ENCODE data around the gene SLCO1B1.
"Not testable (repeated sequence)": the region's sequence is repeated elsewhere in the genome, so short reads cannot be mapped to it uniquely, and the experiment has no call there.

SLCO1B1 gene

GRCh38 chr12:21130998-21131397 lies at the start of gene SLCO1B1:
SLCO1B1 (plus strand) TSS chr12:21131194; CDS start chr12:21141575, 10,381 bp downstream.
- DNase-seq: no peak

- DNase-seq: not testable (repeated sequence)
These were observed 46.2 kb upstream of the SLCO1B1 start for GRCh38 chr12:21084753-21085152.

GRCh38 chr12:21111732-21112131 lies 19.3 kb upstream of the SLCO1B1 start:
- no peak for DNase-seq

GRCh38 chr12:21113266-21113665 lies 17.7 kb upstream of the SLCO1B1 start:
- DNase-seq: no peak

GRCh38 chr12:21117995-21118394 lies 13.0 kb upstream of the SLCO1B1 start:
- no peak for DNase-seq

GRCh38 chr12:21118760-21119159 lies 12.2 kb upstream of the SLCO1B1 start:
- no peak for DNase-seq

- no peak for DNase-seq
These were observed 1.6 kb upstream of the SLCO1B1 start for GRCh38 chr12:21129351-21129750.

GRCh38 chr12:21129906-21130305 lies 1.1 kb upstream of the SLCO1B1 start:
- DNase-seq: no peak

GRCh38 chr12:21137318-21137999 lies 6.5 kb downstream of the SLCO1B1 start:
- DNase-seq: not testable (repeated sequence)

GRCh38 chr12:21138016-21138415 lies 7.0 kb downstream of the SLCO1B1 start:
- no peak for DNase-seq

GRCh38 chr12:21144309-21144708 lies 13.3 kb downstream of the SLCO1B1 start:
- DNase-seq: no peak

- DNase-seq: not testable (repeated sequence)
These were observed 18.9 kb downstream of the SLCO1B1 start for GRCh38 chr12:21149861-21150260.

GRCh38 chr12:21151184-21151583 lies 20.2 kb downstream of the SLCO1B1 start:
- DNase-seq: no peak

- DNase-seq: no peak
These were observed 24.7 kb downstream of the SLCO1B1 start for GRCh38 chr12:21155522-21156351.

GRCh38 chr12:21165048-21165447 lies 34.1 kb downstream of the SLCO1B1 start:
- no peak for DNase-seq

- DNase-seq: no peak
These were observed 39.0 kb downstream of the SLCO1B1 start for GRCh38 chr12:21169878-21170472.

GRCh38 chr12:21172079-21172478 lies 41.1 kb downstream of the SLCO1B1 start:
- DNase-seq: no peak

- no peak for DNase-seq
These were observed 52.8 kb downstream of the SLCO1B1 start for GRCh38 chr12:21183721-21184275.

- DNase-seq: no peak
These were observed 59.0 kb downstream of the SLCO1B1 start for GRCh38 chr12:21190016-21190415.

GRCh38 chr12:21214433-21214832 lies 83.4 kb downstream of the SLCO1B1 start:
- DNase-seq: not testable (repeated sequence)

- no peak for DNase-seq
These were observed 88.2 kb downstream of the SLCO1B1 start for GRCh38 chr12:21219206-21219605.

GRCh38 chr12:21220266-21220665 lies 89.3 kb downstream of the SLCO1B1 start:
- DNase-seq: no peak

- no peak for DNase-seq
These were observed 90.1 kb downstream of the SLCO1B1 start for GRCh38 chr12:21221072-21221471.
